Measurements from ENCODE around the gene AAMP.

- TF ChIP-seq SP1 (IDR thresholded peaks at IDR 0.05), result no peak
- TF ChIP-seq ELF4 (IDR thresholded peaks at IDR 0.05), result no peak
- no peak for TF ChIP-seq SUZ12 (IDR thresholded peaks at IDR 0.05)
Observed at GRCh38 chr2:218259099-218259961, 10.6 kb downstream of the AAMP start.

All from HEK293T (cell line).